Pons (tissue), 1 donor: Measurements from ENCODE around the gene NLE1.
"Not testable (repeated sequence)": the region's sequence is repeated elsewhere in the genome, so short reads cannot be mapped to it uniquely, and the experiment has no call there.

Experiments
- DNase-seq: peaks from one replicate; pipeline ENCODE4 v3.0.0-alpha.2; 2016; ENCODE audit warnings: low spot score

NLE1 gene

GRCh38 chr17:35161281-35161761 lies 19.2 kb upstream of the NLE1 start:
- DNase-seq: no peak

- DNase-seq: no peak
Observed at GRCh38 chr17:35160354-35161201, 18.5 kb upstream of the NLE1 start.

DNA sequence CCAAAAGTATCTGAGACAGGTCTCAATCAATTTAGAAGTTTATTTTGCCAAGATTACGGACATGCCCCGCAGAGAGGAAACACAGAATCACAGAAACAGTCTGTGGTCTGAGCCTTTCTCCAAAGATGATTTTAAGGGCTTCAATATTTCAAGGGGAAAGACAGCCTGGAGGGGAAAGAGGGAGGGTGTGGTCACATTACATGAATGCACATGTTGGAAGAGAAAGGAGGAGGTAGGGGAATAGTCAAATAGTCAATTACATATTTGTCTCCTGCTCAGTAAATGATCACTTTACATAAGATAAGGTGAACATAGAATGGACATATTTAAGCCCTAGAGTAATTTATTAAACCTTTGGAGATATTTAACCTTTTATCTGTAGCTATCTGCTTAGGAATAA lies 17.8 kb upstream of the NLE1 start:
- DNase-seq: no peak

DNA sequence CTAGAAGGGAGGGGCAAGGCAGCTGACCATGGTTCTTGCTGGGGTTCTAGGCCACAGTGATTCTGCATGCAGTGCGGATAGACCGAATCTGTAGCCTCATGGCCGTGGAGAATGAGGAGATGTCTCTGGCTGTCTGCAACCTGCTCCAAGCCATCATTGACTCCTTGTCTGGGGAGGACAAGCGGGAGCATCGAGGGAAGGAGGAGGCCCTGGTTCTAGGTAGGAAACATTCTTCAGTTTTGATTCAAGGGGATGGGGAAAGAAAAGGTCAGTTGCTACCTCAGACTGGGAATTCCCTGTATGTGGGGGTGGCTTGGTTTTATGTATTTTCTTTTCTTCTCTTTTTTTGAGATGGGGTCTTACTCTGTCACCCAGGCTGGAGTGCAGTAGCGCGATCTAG lies 13.1 kb upstream of the NLE1 start:
- no peak for DNase-seq

GRCh38 chr17:35154196-35155165 lies 12.4 kb upstream of the NLE1 start:
- DNase-seq: no peak

GRCh38 chr17:35152421-35153140 lies 10.5 kb upstream of the NLE1 start:
- DNase-seq: no peak

DNA sequence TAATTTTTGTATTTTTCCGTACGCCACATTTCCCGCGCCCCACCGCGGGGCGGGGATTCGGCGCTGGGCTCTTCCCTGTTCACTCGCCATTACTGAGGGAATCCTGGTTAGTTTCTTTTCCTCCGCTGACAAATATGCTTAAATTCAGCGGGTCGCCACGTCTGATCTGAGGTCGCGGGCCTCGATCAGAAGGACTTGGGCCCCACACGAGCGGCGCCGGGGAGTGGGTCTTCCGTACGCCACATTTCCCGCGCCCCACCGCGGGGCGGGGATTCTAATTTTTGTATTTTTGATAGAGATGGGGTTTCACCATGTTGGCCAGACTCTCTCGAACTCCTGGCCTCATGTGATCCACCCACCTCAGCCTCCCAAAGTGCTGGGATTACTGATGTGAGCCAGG lies 9.0 kb upstream of the NLE1 start:
- DNase-seq: not testable (repeated sequence)

GRCh38 chr17:35149941-35150340 lies 7.8 kb upstream of the NLE1 start:
- DNase-seq: no peak

DNA sequence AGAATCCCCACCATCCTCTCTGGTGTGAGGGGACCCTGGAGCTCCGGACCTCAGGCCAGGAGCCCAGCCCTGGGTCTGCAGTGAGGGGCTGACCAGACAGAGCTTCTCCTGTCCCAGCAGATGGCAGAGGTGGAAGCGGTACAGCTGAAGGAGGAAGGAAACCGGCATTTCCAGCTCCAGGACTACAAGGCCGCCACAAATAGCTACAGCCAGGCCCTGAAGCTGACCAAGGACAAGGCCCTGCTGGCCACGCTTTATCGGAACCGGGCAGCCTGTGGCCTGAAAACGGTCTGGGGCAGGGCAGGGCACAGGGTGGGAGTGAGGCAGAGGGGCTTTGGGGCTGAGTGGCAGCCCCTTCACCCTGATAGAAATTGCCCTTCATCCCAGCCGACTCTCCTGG lies 6.0 kb upstream of the NLE1 start:
- no peak for DNase-seq

DNA sequence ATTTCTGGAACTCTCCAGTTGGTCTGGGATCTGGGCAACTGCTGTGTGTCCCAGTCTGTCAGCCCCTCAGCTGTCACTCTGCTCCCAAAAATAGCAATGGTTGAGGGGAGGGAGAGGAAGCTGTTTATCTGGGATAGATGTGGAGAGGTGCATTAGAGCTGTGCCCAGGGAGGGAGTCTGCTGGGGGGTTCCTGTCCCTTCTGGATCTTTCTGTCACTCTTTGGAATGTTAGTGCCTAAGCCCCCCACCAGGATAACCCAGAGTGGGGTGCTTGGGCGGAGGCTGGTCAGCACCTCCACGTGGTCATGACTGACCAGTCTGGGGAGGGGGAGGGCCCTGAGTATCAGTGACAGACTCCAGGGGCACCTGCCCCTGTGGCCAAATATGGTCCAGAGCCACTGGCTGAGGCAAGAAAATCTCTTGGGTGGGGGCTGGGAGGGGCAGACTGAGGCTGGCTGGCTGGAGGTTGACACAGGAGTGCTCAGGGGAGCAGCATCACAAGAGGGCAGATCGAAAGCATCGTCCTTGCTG lies 5.3 kb upstream of the NLE1 start, which contains the start of gene UNC45B:
TSS of gene UNC45B (plus strand) at position 443 of the 531 bp plus-strand sequence. CDS start 447 bp downstream, outside the sequence.
- DNase-seq: no peak

DNA sequence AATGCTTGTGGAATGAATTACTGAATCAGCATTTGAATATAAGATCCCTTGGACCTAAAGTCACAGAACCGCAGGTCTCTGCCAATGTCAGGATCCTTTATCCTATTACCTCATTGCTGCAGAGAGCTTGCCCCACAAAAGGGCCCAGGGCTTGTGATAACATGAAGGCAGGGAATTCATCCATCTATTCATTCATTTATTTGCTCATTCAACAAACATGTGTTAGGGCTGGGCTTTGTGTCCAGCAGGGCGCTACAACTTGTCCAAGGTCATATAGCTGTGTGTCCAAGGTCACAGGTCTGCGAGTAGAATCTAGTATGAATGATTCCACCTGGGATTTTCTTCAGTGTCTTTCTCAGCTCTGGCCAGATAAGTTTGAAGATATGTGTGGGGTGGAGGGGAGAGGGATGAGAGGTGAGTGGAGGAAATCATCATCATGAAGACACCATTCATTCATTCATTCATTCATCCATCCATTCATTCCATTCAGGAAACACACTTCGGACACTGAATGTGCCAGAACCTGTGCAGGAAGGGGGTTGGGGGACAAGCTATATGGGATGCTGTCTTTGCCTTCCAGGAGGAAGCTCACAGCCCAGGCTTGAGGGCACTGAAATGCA lies 4.2 kb upstream of the NLE1 start:
- no peak for DNase-seq

DNA sequence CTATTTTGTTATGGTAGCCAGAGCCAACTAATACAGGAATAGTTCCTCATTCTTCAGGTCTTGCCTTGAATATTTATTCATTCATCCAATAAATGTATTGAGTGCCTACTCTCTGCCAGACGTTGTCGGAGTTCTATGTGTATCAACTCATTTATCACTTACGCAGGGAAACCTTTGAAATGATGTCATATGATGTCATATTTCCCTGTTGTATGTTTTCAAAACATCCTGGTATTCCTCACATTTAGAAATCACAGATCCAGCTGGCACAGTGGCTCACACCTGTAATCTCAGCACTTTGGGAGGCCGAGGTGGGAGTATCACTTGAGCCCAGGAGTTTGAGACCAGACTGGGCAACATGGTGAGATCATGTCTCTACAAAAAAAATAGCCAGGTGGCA lies 2.7 kb upstream of the NLE1 start:
- no peak for DNase-seq

DNA sequence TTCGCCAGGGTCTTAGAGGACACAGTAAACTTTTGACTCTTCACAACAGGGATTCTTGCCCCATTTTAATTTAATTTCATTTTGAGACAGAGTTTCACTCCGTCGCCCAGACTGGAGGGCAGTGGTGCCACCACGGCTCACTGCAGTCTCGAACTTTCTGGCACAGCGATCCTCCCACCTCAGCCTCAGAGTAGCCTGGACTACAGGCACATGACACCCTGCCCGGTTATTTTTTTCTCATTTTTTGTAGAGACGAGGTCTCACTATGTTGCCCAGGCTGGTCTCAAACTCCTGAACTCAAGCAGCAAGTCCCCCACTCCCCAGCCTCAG lies 329 bp upstream of the NLE1 start:
- no peak for DNase-seq

GRCh38 chr17:35138218-35138617 lies 3.9 kb downstream of the NLE1 start:
- no peak for DNase-seq

DNA sequence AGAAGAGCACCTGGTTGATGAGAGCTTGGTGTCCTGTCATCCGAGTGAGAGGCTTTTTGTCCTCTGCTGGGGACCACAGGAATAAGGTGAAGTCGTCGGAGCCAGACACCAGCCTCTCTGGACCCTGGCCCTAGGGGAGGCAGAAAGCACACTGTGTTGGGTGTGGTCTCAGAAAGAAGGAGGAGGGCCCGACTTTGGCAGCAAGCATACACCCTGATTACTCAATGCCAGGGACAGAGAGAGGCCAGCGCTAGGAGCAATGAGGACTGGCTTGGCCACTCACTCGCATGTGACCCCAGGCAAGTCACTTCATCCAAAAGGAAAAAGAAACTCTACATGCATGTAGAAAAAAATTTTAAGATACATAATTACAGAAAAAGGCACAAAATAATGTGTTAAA lies 6.8 kb downstream of the NLE1 start:
- DNase-seq: no peak

- no peak for DNase-seq
Observed at GRCh38 chr17:35132816-35133550, 9.1 kb downstream of the NLE1 start.

GRCh38 chr17:35132099-35132498 lies 10.0 kb downstream of the NLE1 start:
- no peak for DNase-seq

- no peak for DNase-seq
Observed at GRCh38 chr17:35130392-35130791, 11.7 kb downstream of the NLE1 start.

GRCh38 chr17:35129973-35130351 lies 12.1 kb downstream of the NLE1 start:
- DNase-seq: no peak

- DNase-seq: no peak
Observed at GRCh38 chr17:35129154-35129972, 12.7 kb downstream of the NLE1 start.
